ENCODE measurements around the gene EFNA3. TPM values are rescaled to one million over a fixed set of nuclear protein-coding genes. Genes with fewer than 3 reads are reported as not detected.

The EFNA3 gene
- polyA plus RNA-seq, 3 donors, result 0.45 to 1.7 (median 0.92) TPM

DNA sequence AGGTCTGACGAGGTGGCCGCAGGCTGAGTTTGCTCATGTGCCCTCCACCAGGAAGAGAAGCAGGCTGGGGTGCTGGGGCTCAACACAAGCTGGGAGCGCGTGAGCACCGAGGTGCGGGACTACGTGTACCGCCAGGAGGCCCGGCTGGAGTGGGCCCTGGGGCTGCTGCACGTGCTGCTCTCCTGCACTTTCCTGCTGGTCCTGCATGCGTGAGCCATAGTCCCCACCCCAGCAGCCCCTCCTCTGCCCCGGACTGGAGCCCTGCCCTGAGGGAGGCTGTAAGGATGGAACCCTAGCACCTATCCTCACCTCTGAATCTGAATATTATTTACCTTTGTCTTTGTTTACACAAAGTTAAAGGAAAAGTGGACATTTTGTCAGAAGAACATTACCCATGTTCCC is 35.3 kb upstream of the EFNA3 start:
- Histone ChIP-seq H4K20me1 (ENCODE audit: insufficient read depth, low read length) (no peaks in the 10 kb centered on the region), H3K27me3 (ENCODE audit: control insufficient read depth in 2 of 2, insufficient read depth in 2 of 2, low read length in 2 of 2) (no peaks in the 10 kb centered on the region), H3K79me2 (ENCODE audit: insufficient read depth, low read length) (no peaks in the 10 kb centered on the region), H3K36me3 (replicated peaks in 1 of 2; ENCODE audit: control insufficient read depth in 1 of 2, insufficient read depth in 2 of 2, low read length in 2 of 2) (no peaks in the 10 kb centered on the region), H3K27ac (ENCODE audit: low read depth in 1 of 2, low read length in 2 of 2) (no peak overlapping the region), H3K4me3 (replicated peaks in 1 of 3; ENCODE audit: low read depth in 2 of 3, low read length in 3 of 3) (no peak overlapping the region), H3K4me1 (ENCODE audit: control insufficient read depth in 1 of 2, insufficient read depth in 2 of 2, low read length in 2 of 2) (peaks cover 13 to 20% of the 10 kb centered on the region in 2 donors), H3K9ac (ENCODE audit: insufficient read depth, low read length, poor library complexity, severe bottlenecking) (no peak overlapping the region), H2AFZ (ENCODE audit: insufficient read depth, low read depth, low read length, poor library complexity, severe bottlenecking) (no peak overlapping the region), H3K4me2 (replicated peaks; ENCODE audit: extremely low read depth, low read length, poor library complexity, severe bottlenecking) (no peak overlapping the region), H3K9me3 (replicated peaks in 1 of 2; ENCODE audit: control insufficient read depth in 1 of 2, insufficient read depth in 1 of 2, low read length in 2 of 2) (no peaks in the 10 kb centered on the region)
- H3K36me3 Mint-ChIP-seq, result no peaks in the 10 kb centered on the region
- peaks cover 0 to 1% (median 0%) of the 10 kb centered on the region in 7 donors for H3K9me3 Mint-ChIP-seq
- TF ChIP-seq, protein P1, sequence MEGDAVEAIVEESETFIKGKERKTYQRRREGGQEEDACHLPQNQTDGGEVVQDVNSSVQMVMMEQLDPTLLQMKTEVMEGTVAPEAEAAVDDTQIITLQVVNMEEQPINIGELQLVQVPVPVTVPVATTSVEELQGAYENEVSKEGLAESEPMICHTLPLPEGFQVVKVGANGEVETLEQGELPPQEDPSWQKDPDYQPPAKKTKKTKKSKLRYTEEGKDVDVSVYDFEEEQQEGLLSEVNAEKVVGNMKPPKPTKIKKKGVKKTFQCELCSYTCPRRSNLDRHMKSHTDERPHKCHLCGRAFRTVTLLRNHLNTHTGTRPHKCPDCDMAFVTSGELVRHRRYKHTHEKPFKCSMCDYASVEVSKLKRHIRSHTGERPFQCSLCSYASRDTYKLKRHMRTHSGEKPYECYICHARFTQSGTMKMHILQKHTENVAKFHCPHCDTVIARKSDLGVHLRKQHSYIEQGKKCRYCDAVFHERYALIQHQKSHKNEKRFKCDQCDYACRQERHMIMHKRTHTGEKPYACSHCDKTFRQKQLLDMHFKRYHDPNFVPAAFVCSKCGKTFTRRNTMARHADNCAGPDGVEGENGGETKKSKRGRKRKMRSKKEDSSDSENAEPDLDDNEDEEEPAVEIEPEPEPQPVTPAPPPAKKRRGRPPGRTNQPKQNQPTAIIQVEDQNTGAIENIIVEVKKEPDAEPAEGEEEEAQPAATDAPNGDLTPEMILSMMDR (IDR thresholded peaks at IDR 0.05), result no peak
- no peak overlapping the region for H3K27ac Mint-ChIP-seq
- DNase-seq, result no peak
- 82% methylated on average over 11 of the region's 12 CpGs for WGBS (ENCODE audit: insufficient coverage)
- H3K27me3 Mint-ChIP-seq (ENCODE audit: low read depth in 3 of 3), result peaks cover 4 to 10% (median 10%) of the 10 kb centered on the region in 3 donors
- H3K4me1 Mint-ChIP-seq, result peaks cover 21% of the 10 kb centered on the region
- intact Hi-C loops (cut with micrococcal nuclease), result no loop called here
- no peak overlapping the region for H3K4me3 Mint-ChIP-seq

DNA sequence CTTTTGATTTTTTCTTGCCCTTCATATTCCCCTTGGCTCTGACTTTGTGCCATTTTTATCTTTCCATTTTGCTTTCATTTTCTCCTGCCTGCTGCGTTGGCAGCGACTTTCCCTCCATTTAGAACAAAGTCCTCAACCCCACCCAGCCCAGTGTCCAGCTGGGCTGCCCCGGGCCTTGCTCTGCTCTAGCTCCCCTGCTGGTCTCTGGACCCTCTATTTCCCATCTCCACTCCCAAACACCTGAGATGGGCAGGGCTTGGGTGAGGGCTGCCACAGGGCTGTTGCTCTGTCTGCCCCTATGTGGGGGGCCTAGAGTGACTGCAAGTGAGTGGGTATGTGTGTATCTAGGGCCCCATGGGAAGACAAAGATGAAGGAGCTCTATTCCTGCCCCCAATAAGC is 34.8 kb upstream of the EFNA3 start:
- WGBS (ENCODE audit: insufficient coverage), result 100% methylated on average over 2 of the region's 3 CpGs
- no peak overlapping the region for H3K27ac ChIP-seq (ENCODE audit: low read depth in 1 of 2, low read length in 2 of 2)
- intact Hi-C loops (cut with micrococcal nuclease), result no loop called here

More for the DNA sequence above, 34.8 kb upstream of the EFNA3 start:
- H3K4me3 Mint-ChIP-seq, result no peak overlapping the region
- peaks cover 4 to 7% (median 7%) of the 10 kb centered on the region in 3 donors for H3K27me3 Mint-ChIP-seq (ENCODE audit: low read depth in 3 of 3)
- no peak overlapping the region for H3K4me2 ChIP-seq (replicated peaks; ENCODE audit: extremely low read depth, low read length, poor library complexity, severe bottlenecking)
- DNase-seq, result no peak
- TF ChIP-seq, protein P1 (IDR thresholded peaks at IDR 0.05), result no peak
- H3K36me3 ChIP-seq (replicated peaks in 1 of 2; ENCODE audit: control insufficient read depth in 1 of 2, insufficient read depth in 2 of 2, low read length in 2 of 2), result no peaks in the 10 kb centered on the region
- peaks cover 0 to 3% of the 10 kb centered on the region in 2 donors for H3K36me3 Mint-ChIP-seq
- peaks cover 17% of the 10 kb centered on the region for H3K4me1 Mint-ChIP-seq
- no peaks in the 10 kb centered on the region for H4K20me1 ChIP-seq (ENCODE audit: insufficient read depth, low read length)
- no peaks in the 10 kb centered on the region for H3K9me3 ChIP-seq (replicated peaks in 1 of 2; ENCODE audit: control insufficient read depth in 1 of 2, insufficient read depth in 1 of 2, low read length in 2 of 2)
- H3K9ac ChIP-seq (ENCODE audit: insufficient read depth, low read length, poor library complexity, severe bottlenecking), result no peak overlapping the region
- no peaks in the 10 kb centered on the region for H3K27me3 ChIP-seq (ENCODE audit: control insufficient read depth in 2 of 2, insufficient read depth in 2 of 2, low read length in 2 of 2)
- H2AFZ ChIP-seq (ENCODE audit: insufficient read depth, low read depth, low read length, poor library complexity, severe bottlenecking), result no peak overlapping the region
- H3K4me3 ChIP-seq (replicated peaks in 1 of 3; ENCODE audit: low read depth in 2 of 3, low read length in 3 of 3), result no peak overlapping the region
- H3K9me3 Mint-ChIP-seq, result peaks cover 0 to 1% (median 0%) of the 10 kb centered on the region in 7 donors
- peaks cover 10 to 16% of the 10 kb centered on the region in 2 donors for H3K4me1 ChIP-seq (ENCODE audit: control insufficient read depth in 1 of 2, insufficient read depth in 2 of 2, low read length in 2 of 2)
- peak overlapping the region in 1 of 7 donors; percentile 33 for H3K27ac Mint-ChIP-seq
- no peaks in the 10 kb centered on the region for H3K79me2 ChIP-seq (ENCODE audit: insufficient read depth, low read length)

Data from CD14-positive monocyte (primary cell).